HG03520 (cell line): ENCODE data around the gene PHF20.
"Not testable (repeated sequence)": the region's sequence is repeated elsewhere in the genome, so short reads cannot be mapped to it uniquely, and the experiment has no call there.

Experiments
- ATAC-seq: cut with Tn5 transposase; IDR thresholded peaks from one replicate; pipeline ENCODE4 v1.9.1; 2021; ENCODE audit warnings: mild to moderate bottlenecking, moderate library complexity; ENCODE audit not compliant: unreplicated experiment

PHF20 gene

DNA sequence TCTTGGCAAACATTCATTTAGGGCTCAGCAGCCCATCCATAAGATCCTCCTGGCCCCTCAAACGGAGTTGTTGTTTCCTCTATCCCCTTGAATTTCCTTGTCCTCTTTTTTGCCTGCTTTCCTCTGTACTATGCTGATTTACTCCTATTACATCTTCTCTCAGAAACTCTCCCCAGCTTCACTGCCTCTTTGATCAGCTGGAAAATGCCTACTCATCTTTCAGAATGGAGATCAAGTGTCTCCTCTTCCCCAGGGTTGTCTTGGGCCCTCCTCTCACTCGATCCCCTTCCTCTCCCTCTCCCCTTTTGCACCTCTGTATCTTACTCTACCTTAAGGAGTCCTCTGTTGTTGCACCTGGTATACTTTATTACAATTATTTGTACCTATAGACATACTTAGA, 60.2 kb downstream of the PHF20 start:
- ATAC-seq, result no peak

DNA sequence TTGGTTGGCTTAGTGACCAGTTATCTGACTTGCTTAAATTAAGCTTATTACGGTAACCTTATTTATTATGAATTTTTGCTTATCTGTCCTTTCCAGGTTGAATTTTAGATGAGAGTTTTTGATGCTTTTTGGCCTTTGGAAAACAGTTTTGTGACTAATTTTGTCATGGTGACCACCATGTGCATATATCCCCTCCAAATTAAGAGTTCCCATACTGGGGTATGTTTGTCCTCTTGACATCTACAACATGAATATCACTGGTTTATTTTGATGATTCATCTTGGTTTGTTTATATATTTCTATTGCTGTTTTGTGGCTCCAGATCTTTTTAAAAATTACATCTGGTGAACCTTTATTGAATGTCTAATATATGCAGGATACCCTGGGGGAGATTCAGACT, 61.4 kb downstream of the PHF20 start:
- no peak for ATAC-seq

DNA sequence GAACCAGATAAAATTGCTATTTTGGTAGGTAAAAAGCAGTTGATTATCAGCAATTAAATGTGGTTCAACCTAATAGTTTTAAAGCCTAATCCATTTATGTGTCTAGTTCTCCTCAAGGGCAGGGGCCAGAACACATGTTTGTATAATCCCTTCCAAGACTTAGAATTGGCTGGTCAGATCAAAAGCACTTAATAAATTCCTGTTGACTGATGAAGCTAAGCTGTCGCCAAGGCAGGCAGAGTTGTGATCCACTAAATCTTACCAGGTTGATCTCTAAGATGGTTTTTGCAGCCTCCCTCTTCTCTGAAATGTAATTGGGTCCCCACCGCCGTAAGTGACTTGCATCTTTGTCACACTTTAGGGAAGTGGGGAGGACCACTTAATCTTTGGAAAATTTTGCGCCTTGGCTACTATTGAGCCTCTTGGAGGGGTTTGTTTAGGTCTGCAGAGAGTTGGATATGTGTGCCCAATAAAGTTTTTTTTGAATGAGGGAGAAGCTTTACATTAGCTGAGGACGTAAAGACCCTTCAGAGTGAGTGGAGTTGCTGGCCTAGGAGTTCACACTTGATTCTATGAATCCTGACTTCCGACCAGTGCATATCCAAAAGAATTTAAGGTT, 65.9 kb downstream of the PHF20 start:
- ATAC-seq, result no peak

DNA sequence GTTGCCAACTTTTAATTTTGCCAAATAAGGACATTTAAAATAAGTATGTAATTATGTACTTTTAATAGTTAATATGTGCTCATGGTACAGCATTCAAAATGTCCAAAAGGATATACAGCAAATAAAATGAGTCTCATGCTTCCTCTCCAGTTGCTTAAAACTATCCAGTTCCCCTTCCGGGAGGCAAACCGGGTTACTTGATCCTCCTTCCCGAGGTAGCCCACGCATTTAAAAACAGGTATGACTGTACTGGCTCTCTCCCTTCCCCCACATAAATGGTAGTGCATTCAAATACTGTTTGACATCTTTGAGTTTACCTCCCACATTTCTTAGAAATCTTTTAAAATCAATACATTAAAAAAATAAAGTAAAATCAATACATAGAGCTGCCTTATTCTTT, 66.4 kb downstream of the PHF20 start:
- no peak for ATAC-seq

DNA sequence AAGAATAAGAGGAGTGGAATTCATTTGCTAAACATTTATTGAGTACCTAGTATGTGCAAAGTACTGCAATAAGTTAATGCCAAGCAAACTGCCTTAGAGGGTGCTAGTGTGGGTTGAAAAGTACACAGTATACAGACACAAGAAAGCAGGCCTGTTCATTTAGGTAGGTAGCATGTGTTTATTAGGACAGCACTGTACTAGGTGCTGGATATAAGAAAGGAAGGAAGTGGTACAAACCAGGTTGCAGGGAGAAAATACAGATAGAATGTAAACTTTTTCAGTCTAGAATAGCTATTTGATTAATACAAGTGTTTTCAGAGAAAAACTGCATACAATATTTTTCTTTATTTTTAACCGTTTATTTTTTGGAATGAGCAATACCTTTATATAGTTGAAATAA, 68.1 kb downstream of the PHF20 start:
- no peak for ATAC-seq

DNA sequence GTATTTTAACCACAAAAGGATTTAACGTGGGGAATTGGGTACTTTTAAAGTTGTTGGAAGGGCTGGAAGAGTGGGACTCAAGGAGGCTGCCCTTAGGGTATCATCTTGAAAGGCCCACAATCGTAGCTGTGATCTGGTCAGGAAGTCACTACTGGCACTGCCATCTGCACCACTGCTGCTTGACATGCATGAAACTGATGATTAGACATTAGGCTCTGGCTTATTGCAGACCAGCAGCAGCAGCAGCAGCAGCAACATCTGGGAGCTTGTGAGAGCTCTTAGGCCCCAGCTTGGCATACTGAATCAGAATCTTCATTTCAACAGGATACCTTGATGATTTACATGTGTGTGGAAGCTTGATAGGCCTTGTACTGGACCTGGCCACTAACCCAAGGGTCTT, 68.6 kb downstream of the PHF20 start:
- ATAC-seq, result no peak

DNA sequence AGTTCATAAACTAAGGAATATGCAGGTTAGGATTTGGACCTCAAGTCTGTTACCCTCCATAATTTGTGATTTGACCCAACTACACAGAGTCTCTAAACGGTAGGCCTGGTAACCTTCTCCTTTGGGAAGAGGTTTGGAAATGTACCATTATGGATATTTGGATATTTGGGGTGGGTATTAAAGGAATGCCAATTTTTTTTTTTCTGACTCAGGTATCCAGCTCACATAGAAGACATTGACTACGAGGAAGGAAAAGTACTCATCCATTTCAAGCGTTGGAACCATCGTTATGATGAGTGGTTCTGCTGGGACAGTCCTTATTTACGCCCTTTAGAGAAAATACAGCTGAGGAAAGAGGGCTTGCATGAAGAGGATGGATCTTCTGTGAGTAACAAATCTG, 70.5 kb downstream of the PHF20 start:
- no peak for ATAC-seq

DNA sequence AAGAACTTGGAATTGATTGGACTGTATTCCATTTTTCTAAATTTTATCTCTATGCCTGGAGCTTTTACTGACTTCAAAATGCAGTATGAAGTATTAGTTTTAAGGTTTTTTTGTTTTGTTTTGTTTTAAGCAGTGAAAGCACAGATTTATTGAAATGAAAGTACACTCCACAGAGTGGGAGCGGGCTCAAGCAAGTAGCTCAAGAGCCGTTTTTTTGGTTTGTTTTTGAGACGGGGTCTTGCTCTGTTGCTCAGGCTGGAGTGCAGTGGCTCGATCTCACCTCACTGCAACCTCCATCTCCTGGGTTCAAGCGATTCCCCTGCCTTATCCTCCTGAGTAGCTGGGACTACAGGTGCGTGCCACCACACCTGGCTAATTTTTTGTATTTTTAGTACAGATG, 72.1 kb downstream of the PHF20 start:
- ATAC-seq, result not testable (repeated sequence)

DNA sequence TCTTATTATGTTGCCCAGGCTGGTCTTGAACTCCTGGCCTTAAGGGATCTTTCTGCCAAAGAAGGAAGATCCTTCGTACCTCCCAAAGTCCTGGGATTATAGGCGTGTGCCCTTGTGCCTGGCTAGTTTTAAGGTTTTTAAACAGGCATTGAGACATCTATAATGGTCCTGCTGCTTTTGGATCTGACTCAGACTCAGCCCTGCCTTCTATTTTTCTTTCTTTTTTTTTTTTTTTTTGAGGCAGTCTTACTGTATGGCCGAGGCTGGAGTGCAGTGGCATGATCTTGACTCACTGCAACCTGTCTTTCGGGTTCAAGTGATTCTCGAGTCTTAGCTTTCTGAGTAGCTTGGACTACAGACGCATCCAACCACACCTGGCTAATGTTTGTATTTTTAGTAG, 73.7 kb downstream of the PHF20 start:
- ATAC-seq, result no peak

DNA sequence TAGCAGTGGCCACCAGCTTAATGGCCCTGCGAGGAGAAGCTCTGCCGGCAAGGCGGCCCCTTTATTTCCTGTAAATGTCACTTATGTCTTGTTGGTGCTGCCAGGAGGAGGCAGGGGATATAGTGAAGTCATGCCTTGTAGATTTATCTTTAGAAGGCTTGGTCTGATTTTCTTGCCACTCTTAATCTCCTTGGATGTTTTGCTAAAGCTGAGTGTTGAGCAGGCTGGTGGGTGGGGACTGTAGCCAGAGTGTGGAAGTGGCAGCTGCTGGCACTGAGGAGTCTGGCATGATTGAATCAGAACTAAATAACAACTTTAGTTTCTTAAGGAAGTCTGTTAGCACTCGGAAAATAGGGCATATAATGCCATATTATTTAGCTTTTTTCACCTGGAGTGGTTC, 77.9 kb downstream of the PHF20 start:
- ATAC-seq, result no peak

DNA sequence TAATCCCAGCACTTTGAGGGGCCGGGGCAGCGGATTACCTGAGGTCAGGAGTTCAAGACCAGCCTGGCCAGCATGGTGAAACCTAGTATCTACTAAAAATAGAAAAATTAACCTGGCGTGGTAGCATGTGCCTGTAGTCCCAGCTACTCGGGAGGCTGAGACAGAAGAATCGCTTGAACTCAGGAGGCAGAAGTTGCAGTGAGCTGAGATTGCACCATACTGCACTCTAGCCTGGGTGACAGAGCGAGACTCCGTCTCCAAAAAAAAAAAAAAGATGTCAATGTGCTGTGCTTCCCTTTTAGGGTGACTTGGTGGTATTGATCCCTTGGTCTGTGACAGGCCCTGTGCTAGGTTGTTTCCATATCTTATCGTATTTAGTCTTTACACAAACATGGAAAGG, 79.8 kb downstream of the PHF20 start:
- not testable (repeated sequence) for ATAC-seq

DNA sequence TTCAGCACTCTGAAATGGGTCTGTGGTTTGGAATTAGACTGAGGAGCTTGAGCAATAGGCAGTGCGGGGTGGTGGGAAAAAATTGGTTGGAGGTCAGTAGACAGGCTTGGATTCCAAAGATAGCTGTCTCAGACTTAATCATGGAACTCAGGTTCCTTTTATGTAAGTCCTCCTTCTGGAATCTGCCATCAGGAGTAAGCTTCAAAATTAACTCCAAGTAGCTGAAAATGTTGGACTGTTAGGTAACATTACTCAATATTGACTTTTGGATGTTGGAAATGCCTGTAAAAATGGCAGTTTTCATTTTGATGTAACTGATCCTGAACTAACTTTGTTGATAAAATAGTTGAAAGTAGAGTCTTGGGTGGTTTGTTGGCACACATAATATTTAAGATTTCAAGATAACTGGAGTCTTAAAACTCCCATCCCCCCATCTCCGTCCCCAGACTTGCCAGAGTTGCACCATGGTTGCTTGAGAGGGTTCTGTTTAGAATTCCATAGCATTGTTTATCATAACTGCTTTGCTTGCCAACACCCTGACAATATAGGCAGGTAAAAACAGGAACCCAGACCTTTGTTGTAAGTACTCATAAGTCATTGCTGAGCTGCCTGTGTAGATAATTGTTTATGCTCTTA, 83.0 kb downstream of the PHF20 start:
- ATAC-seq, result no peak

DNA sequence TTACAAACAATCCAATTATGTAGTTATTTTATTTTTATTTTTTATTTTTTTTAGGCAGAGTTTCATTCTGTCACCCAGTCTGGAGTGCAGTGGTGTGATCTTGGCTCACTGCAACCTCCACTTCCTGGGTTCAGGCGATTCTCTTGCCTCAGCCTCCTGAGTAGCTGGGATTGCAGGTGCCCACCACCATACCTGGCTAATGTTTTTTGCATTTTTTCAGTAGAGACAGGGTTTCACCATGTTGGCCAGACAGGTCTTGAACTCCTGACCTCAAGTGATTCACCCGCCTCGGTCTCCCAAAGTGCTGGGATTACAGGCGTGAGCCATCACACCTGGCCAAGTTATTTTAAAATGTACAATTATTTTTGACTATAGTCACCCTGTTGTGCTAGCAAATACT, 83.8 kb downstream of the PHF20 start:
- ATAC-seq, result not testable (repeated sequence)

DNA sequence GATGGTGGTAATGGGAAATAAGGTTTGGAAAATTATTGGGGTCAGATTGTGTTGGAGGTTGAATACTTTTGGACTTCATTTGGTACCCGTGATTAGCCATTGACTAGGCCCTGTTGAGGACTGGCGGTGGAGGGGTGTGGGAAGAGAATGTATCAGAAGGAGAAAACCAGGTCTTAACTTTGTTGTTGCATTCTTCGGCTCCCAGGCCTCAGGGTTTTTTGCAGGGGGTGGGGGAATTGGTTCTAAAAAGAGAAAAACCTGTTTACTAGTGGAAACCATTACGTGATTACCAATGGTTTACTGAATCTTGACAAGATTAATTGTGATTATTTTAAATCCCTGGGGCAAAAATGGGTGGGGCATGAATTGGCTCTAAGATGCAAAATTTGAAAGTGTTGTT, 85.1 kb downstream of the PHF20 start:
- ATAC-seq, result no peak

DNA sequence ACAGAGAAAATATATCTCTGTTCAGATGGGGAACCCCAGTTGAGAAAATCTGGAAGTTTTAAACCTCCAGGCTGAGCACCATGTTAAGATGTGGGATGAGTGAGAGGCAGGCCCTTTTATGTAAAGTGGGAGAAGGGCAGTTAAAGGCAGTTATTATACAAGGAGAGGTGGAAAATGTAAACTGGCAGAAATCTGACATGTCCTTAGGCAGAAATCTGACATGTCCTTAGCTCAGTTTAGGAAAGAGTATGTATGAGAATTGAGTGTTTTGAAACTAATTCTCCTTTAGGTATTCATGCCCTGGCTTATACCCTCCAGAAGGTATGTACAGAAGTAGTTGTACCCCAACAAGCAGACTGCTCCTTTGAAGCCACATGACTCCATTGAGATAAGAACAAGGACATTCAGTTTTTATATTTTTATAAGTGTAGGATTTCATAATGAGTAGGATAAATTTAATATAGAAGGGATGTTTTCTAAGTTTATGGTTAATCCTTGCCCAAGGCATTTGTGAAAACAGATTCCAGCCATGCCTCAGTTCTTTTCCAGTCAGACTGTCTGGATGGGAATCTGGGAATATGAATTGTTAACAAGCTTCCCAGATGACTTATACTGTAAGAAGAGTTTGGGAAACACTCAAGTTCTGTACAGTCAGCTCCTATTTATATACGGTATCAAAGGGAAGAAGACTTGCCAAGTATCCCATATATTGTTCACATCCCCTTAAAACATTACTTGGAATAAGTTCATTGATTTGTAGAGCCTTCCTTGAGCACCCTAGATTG, 94.8 kb downstream of the PHF20 start:
- no peak for ATAC-seq

DNA sequence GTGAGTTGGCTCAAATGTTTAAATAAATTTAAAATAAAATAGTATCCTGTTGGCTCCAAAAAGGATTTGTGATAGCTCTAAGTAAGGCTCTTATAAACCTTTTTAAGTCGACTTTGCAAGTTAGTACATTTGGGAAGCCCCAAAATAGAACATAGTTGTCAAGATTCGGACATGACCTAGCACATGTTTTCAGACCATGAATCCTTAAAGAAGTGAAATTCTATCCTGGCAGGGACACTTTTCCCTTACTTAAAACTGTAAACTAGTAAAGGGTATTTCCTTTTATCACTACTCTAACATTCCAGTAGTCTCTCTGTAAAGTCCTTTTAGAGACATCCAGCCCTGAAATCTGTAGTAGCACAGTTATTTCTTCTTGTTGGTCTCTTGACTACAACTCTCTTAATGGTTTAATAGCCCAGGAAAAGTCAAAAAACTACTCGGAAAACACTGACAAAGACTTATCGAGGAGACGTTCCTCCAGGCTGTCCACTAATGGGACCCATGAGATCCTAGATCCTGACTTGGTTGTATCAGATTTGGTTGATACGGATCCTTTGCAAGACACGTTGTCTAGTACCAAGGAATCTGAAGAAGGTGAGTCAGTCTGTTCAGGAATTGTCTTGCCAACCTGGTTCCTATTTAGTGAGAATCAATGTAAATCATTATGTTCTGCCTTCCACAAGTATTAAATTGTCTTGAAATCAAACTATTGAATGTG, 98.9 kb downstream of the PHF20 start:
- no peak for ATAC-seq

DNA sequence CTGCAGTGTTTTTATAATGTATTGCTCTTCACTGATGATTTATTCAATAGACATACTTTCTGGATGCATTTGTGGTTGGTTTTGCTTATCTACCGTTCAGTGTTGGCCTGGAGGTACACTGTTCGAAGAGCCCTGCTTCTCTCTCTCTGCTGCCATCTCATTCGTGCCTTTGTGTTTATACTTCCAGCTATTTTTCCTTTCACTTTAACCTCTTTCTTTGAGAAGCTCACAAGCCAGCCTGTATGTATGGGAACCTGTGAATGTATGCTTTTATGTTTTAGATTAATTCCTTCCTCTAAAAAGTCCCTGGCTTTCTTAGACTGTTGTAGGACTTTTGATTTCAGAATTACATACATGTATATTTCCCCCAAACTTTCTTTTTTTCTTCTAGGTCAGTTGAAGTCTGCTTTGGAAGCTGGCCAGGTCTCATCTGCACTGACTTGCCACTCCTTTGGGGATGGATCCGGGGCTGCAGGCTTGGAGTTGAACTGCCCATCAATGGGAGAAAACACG, 99.5 kb downstream of the PHF20 start:
- no peak for ATAC-seq

DNA sequence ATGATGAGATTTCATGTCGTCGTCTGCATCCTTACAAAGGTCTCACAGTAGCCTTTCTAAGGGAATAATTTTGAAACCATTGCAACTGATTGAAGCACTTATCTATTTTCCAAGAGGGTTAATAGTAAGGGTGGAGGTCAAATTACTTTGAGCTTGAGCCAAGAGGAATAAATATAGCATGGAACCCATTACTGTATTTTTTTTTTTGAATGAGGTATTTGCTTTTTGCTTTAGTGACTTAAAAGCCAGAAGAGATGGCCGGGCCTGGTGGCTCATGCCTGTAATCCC, 104.2 kb downstream of the PHF20 start:
- no peak for ATAC-seq

DNA sequence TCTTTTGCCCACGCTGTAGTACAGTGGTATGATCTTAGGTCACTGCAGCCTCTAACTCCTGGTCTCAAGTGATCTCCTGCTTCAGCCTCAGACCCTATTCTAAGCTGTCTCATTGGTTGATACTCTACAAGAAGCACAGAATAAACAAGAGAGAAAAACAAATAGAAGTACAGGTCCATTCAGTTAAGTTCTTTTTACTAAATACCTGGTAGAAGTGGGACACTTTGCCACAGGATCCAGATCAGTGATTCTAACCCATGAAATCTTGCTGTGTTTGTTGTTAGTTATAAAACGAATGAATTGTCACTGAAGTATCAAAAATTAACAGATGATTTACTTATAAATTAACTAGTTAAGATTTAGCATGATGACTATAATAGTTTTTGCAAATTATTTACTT, 105.8 kb downstream of the PHF20 start:
- ATAC-seq, result no peak

DNA sequence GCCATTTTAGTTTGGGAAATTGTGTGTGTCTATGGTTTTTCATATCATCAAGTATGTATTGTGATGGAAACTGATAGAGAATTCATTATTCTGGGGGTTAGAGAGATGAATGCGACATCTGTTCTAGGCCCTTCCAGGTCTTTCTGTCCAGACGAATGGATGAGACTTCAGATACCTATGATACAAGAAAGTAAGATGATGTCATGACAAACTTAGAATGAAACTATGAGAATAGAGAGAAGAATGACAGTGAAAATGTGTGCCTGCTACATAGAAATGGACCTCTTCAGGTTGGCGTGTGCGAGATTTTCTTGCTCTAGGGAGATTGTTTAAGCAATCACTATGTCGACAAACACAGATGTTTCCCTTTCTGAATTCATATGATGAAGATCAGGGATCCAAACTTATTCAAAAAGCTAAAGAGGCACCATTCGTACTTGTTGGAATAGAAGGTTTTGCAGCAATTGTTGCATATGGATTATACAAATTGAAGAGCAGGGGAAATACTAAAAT, 106.4 kb downstream of the PHF20 start:
- ATAC-seq, result no peak

DNA sequence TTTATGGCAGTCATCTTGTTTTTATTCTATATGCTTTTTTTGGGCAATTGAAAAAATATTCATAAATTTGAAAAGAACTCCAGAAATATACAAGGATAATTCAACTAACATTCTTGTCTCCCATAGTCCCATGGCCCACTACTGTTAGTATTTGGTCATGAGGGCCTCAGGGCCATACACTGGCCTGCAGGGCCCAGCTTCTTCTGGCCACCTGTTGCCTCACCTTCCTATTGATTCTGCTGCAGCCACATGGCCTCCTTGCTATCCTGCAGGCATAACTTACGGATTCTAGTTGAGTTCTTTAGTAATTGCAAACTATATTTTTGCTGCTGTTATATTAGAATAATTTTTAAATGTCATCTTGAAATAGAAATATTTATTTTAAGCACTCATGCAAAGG, 109.9 kb downstream of the PHF20 start:
- ATAC-seq, result no peak
